ENCODE measurements around the gene ZNF443.
"Not testable (repeated sequence)": the region's sequence is repeated elsewhere in the genome, so short reads cannot be mapped to it uniquely, and the experiment has no call there.

Gene ZNF443
- 3.7 to 11.6 reads per million in 2 experiments for total RNA-seq

- peak; percentile 96 for DNase-seq (ENCODE audit: low read depth)
Measured at GRCh38 chr19:12440541-12441316, at the start of gene ZNF443. Gene ZNF443, minus strand, starts transcription at chr19:12441021. Its CDS starts 107 bp downstream, at chr19:12440914.

GRCh38 chr19:12486265-12486783 is 45.5 kb upstream of the ZNF443 start:
- not testable (repeated sequence) for DNase-seq (ENCODE audit: low read depth)

GRCh38 chr19:12485571-12485970 is 44.8 kb upstream of the ZNF443 start:
- DNase-seq (ENCODE audit: low read depth): no peak

GRCh38 chr19:12485052-12485416 is 44.2 kb upstream of the ZNF443 start:
- no peak for DNase-seq (ENCODE audit: low read depth)

- DNase-seq (ENCODE audit: low read depth): peak; percentile 84
Measured at GRCh38 chr19:12484371-12485051, 43.7 kb upstream of the ZNF443 start, which contains the start of gene ZNF709. Gene ZNF709, minus strand, starts transcription at chr19:12484816. Its CDS starts 159 bp downstream, at chr19:12484657.

GRCh38 chr19:12484011-12484370 is 43.2 kb upstream of the ZNF443 start:
- DNase-seq (ENCODE audit: low read depth): no peak

GRCh38 chr19:12482509-12482886 is 41.7 kb upstream of the ZNF443 start:
- no peak for DNase-seq (ENCODE audit: low read depth)

GRCh38 chr19:12481781-12482508 is 41.1 kb upstream of the ZNF443 start:
- DNase-seq (ENCODE audit: low read depth): no peak

GRCh38 chr19:12478234-12478941 is 37.6 kb upstream of the ZNF443 start:
- DNase-seq (ENCODE audit: low read depth): no peak

GRCh38 chr19:12467651-12468050 is 26.8 kb upstream of the ZNF443 start:
- DNase-seq (ENCODE audit: low read depth): not testable (repeated sequence)

- no peak for DNase-seq (ENCODE audit: low read depth)
Measured at GRCh38 chr19:12465211-12465610, 24.4 kb upstream of the ZNF443 start.

GRCh38 chr19:12464769-12465168 is 23.9 kb upstream of the ZNF443 start:
- DNase-seq (ENCODE audit: low read depth): no peak

- not testable (repeated sequence) for DNase-seq (ENCODE audit: low read depth)
Measured at GRCh38 chr19:12464139-12464538, 23.3 kb upstream of the ZNF443 start.

- DNase-seq (ENCODE audit: low read depth): no peak
Measured at GRCh38 chr19:12453495-12453894, 12.7 kb upstream of the ZNF443 start.

GRCh38 chr19:12450844-12451243 is 10.0 kb upstream of the ZNF443 start:
- no peak for DNase-seq (ENCODE audit: low read depth)

- DNase-seq (ENCODE audit: low read depth): no peak
Measured at GRCh38 chr19:12448808-12449207, 8.0 kb upstream of the ZNF443 start.

GRCh38 chr19:12439686-12440540 is 908 bp downstream of the ZNF443 start:
- not testable (repeated sequence) for DNase-seq (ENCODE audit: low read depth)

GRCh38 chr19:12430726-12431299 is 10.0 kb downstream of the ZNF443 start:
- DNase-seq (ENCODE audit: low read depth): not testable (repeated sequence)

- no peak for DNase-seq (ENCODE audit: low read depth)
Measured at GRCh38 chr19:12425888-12426274, 14.9 kb downstream of the ZNF443 start.

GRCh38 chr19:12425236-12425887 is 15.5 kb downstream of the ZNF443 start:
- no peak for DNase-seq (ENCODE audit: low read depth)

Measured in T follicular helper cell (primary cell).